H9 (cell line): ENCODE measurements around the gene KLRC3. TPM values are rescaled to one million over a fixed set of nuclear protein-coding genes. Genes with fewer than 3 reads are reported as not detected.

ENCODE experiments used
- DNase-seq: peaks from one replicate; pipeline ENCODE4 v3.0.0-alpha.2; 2017
- H2AFZ ChIP-seq: one replicate; pipeline ENCODE4 v1.6.1; 2013; ENCODE audit warnings: mild to moderate bottlenecking, low read length, control low read depth, moderate library complexity
- H2AK5ac ChIP-seq: 2 replicates; pipeline ENCODE4 v1.6.1; 2013; ENCODE audit warnings: low read length, control low read depth, mixed read lengths; ENCODE audit not compliant: insufficient read length
- H2BK120ac ChIP-seq: one replicate; pipeline ENCODE4 v1.6.1; 2013; ENCODE audit warnings: low read depth, mild to moderate bottlenecking, low read length, control low read depth, inconsistent platforms; ENCODE audit not compliant: poor library complexity, severe bottlenecking
- H2BK12ac ChIP-seq: 2 replicates; pipeline ENCODE4 v1.6.1; 2013; ENCODE audit warnings: low read length, control low read depth, mixed read lengths, low read depth; ENCODE audit not compliant: insufficient read length
- H2BK15ac ChIP-seq: 2 replicates; pipeline ENCODE4 v1.6.1; 2013; ENCODE audit warnings: low read depth, low read length, control low read depth
- H2BK20ac ChIP-seq: one replicate; pipeline ENCODE4 v1.6.1; 2013; ENCODE audit warnings: low read depth, mild to moderate bottlenecking, low read length, control low read depth, inconsistent platforms; ENCODE audit not compliant: poor library complexity, severe bottlenecking
- H2BK5ac ChIP-seq: 2 replicates; pipeline ENCODE4 v1.6.1; 2013; ENCODE audit warnings: low read length, control low read depth, mixed read lengths; ENCODE audit not compliant: insufficient read length
- H3K14ac ChIP-seq: 2 replicates; pipeline ENCODE4 v1.6.1; 2013; ENCODE audit warnings: low read length, control low read depth; ENCODE audit not compliant: insufficient read depth
- H3K18ac ChIP-seq: 2 replicates; pipeline ENCODE4 v1.6.1; 2013; ENCODE audit warnings: low read depth, mild to moderate bottlenecking, mixed read lengths, low read length, control low read depth; ENCODE audit not compliant: insufficient read length
- H3K23ac ChIP-seq: 2 replicates; pipeline ENCODE4 v1.6.1; 2013; ENCODE audit warnings: low read length, control low read depth, mixed read lengths, low read depth; ENCODE audit not compliant: insufficient read length
- H3K23me2 ChIP-seq: 2 replicates; pipeline ENCODE4 v1.6.1; 2013; ENCODE audit warnings: low read depth, mild to moderate bottlenecking, mixed read lengths, low read length, control low read depth; ENCODE audit not compliant: insufficient read length, poor library complexity, severe bottlenecking
- H3K27ac ChIP-seq: 2 replicates; pipeline ENCODE4 v1.5.1; 2013; ENCODE audit warnings: low read length, control low read depth, mixed read lengths, low read depth; ENCODE audit not compliant: insufficient read length
- H3K27me3 ChIP-seq: 2 replicates; pipeline ENCODE4 v1.6.1; 2013; ENCODE audit warnings: low read length, control low read depth, inconsistent platforms; ENCODE audit not compliant: insufficient read depth
- H3K4ac ChIP-seq: 2 replicates; pipeline ENCODE4 v1.6.1; 2013; ENCODE audit warnings: low read depth, mild to moderate bottlenecking, control low read depth, inconsistent platforms, low read length, moderate library complexity
- H3K4me1 ChIP-seq: 2 replicates; pipeline ENCODE4 v1.6.1; 2013; ENCODE audit warnings: low read length, control low read depth, inconsistent platforms; ENCODE audit not compliant: insufficient read depth
- H3K4me2 ChIP-seq: 2 replicates; pipeline ENCODE4 v1.6.1; 2013; ENCODE audit warnings: low read length, control low read depth, mixed read lengths; ENCODE audit not compliant: insufficient read length, insufficient read depth
- H3K56ac ChIP-seq: 2 replicates; pipeline ENCODE4 v1.6.1; 2013; ENCODE audit warnings: low read depth, mild to moderate bottlenecking, mixed read lengths, low read length, control low read depth; ENCODE audit not compliant: insufficient read length
- H3K79me1 ChIP-seq: 2 replicates; pipeline ENCODE4 v1.6.1; 2013; ENCODE audit warnings: low read depth, mild to moderate bottlenecking, moderate library complexity, low read length, control low read depth, inconsistent platforms; ENCODE audit not compliant: insufficient read depth, poor library complexity, severe bottlenecking
- H3K79me2 ChIP-seq: 2 replicates; pipeline ENCODE4 v1.6.1; 2013; ENCODE audit warnings: low read length, control low read depth, inconsistent platforms; ENCODE audit not compliant: insufficient read depth
- H3K9ac ChIP-seq: 2 replicates; pipeline ENCODE4 v1.6.1; 2013; ENCODE audit warnings: low read length, control low read depth, mixed read lengths; ENCODE audit not compliant: insufficient read length; ENCODE audit errors: extremely low read depth
- H3K9me3 ChIP-seq: one replicate; pipeline ENCODE4 v1.6.1; 2013; ENCODE audit warnings: low read depth, low read length, inconsistent platforms; ENCODE audit not compliant: control insufficient read depth
- H3T11ph ChIP-seq: one replicate; pipeline ENCODE4 v1.6.1; 2013; ENCODE audit warnings: mild to moderate bottlenecking, low read length, control low read depth, inconsistent platforms
- H4K20me1 ChIP-seq: one replicate; pipeline ENCODE4 v1.6.1; 2013; ENCODE audit not compliant: control insufficient read depth, insufficient read length, insufficient read depth
- H4K5ac ChIP-seq: 2 replicates; pipeline ENCODE4 v1.6.1; 2013; ENCODE audit warnings: low read depth, mild to moderate bottlenecking, mixed read lengths, low read length, control low read depth; ENCODE audit not compliant: insufficient read length
- H4K8ac ChIP-seq: replicated peaks from 2 replicates; pipeline ENCODE4 v1.6.1; 2013; ENCODE audit warnings: low read length, control low read depth, mixed read lengths, low read depth; ENCODE audit not compliant: insufficient read length
- H4K91ac ChIP-seq: 2 replicates; pipeline ENCODE4 v1.6.1; 2013; ENCODE audit warnings: low read depth, mild to moderate bottlenecking, moderate library complexity, mixed read lengths, low read length, control low read depth; ENCODE audit not compliant: insufficient read length
- H3K27ac Mint-ChIP-seq, 3 experiments: 2 replicates in 2 of 3; 3 replicates in 1 of 3; pipeline ENCODE4 v1.8.0; 2020 to 2021; ENCODE audit warnings: mixed read lengths in 3 of 3, mild to moderate bottlenecking in 1 of 3, moderate library complexity in 1 of 3
- H3K27me3 Mint-ChIP-seq: 2 replicates; pipeline ENCODE4 v1.8.0; 2021; ENCODE audit warnings: low read depth, mild to moderate bottlenecking, moderate library complexity, mixed read lengths
- H3K36me3 Mint-ChIP-seq, 3 experiments: 2 replicates in 2 of 3; 3 replicates in 1 of 3; pipeline ENCODE4 v1.8.0; 2020 to 2021; ENCODE audit warnings: low read depth in 3 of 3, mixed read lengths in 3 of 3; ENCODE audit not compliant: insufficient read depth in 1 of 3
- H3K4me1 Mint-ChIP-seq, 2 experiments: 2 replicates each; pipeline ENCODE4 v1.8.0; 2020; ENCODE audit warnings: mixed read lengths in 2 of 2
- H3K4me3 Mint-ChIP-seq, 2 experiments: 2 replicates in 1 of 2; 3 replicates in 1 of 2; pipeline ENCODE4 v1.8.0; 2020 to 2021; ENCODE audit warnings: mild to moderate bottlenecking in 2 of 2, mixed read lengths in 2 of 2, moderate library complexity in 1 of 2
- H3K9me3 Mint-ChIP-seq, 2 experiments: 2 replicates in 1 of 2; 3 replicates in 1 of 2; pipeline ENCODE4 v1.8.0; 2020; ENCODE audit warnings: mild to moderate bottlenecking in 2 of 2, mixed read lengths in 2 of 2, moderate library complexity in 1 of 2
- CTCF ChIP-seq: fragments of 200-600 bp; sonication (generic); conservative IDR thresholded peaks from 3 replicates; pipeline ENCODE4 v1.8.0; 2021; ENCODE audit warnings: antibody characterized with exemption, mild to moderate bottlenecking
- WGBS: extraction: QIAGEN DNeasy Blood & Tissue Kit; methylation state at CpG from one replicate; pipeline ENCODE4 v1.1.7; 2013; ENCODE audit warnings: missing lambda C conversion rate, low lambda C conversion rate, mixed read lengths; ENCODE audit not compliant: insufficient read length; ENCODE audit errors: extremely low coverage; 5-methylcytosine and 5-hydroxymethylcytosine counted together
- total RNA-seq: library from RNA; stranded (reverse); gene quantifications from 2 replicates; pipeline ENCODE4 v1.2.1, GENCODE V29; 2021

Gene KLRC3
- total RNA-seq, 1 experiment from 2014 or later, result not detected

GRCh38 chr12:10362325-10362724, 58.1 kb downstream of the KLRC3 start:
- no peak overlapping the region for H2BK12ac ChIP-seq

More at GRCh38 chr12:10362325-10362724, 58.1 kb downstream of the KLRC3 start:
- H3K56ac ChIP-seq, result no peak overlapping the region
- H3K27me3 ChIP-seq, result no peaks in the 10 kb centered on the region
- H3K18ac ChIP-seq, result peak overlapping the region; percentile 59
- H3K23ac ChIP-seq, result no peak overlapping the region
- no peak for TF ChIP-seq CTCF
- H2AK5ac ChIP-seq, result no peak overlapping the region
- no peak overlapping the region for H3K4ac ChIP-seq
- no peak overlapping the region for H3T11ph ChIP-seq
- H4K5ac ChIP-seq, result no peak overlapping the region
- Mint-ChIP-seq H3K4me3 (no peak overlapping the region; a peak in 1 of 5 replicates), H3K4me1 (peaks cover 30% of the 10 kb centered on the region in 2 experiments), H3K27me3 (no peaks in the 10 kb centered on the region; the same call in 1 of the 2 replicates), H3K27ac (peak overlapping the region in 2 of 3 experiments; percentile 34 to 65; a peak in 4 of 7 replicates), H3K9me3 (peaks cover 7 to 8% of the 10 kb centered on the region in 2 experiments; a peak in 3 of 5 replicates), H3K36me3 (peaks cover 3 to 23% (median 3%) of the 10 kb centered on the region in 3 experiments; a peak in 6 of 7 replicates)
- no peak overlapping the region for H3K4me2 ChIP-seq
- no peak overlapping the region for H4K8ac ChIP-seq
- H3K23me2 ChIP-seq, result peaks cover 12% of the 10 kb centered on the region
- no peak overlapping the region for H3K14ac ChIP-seq
- no peaks in the 10 kb centered on the region for H3K79me2 ChIP-seq
- no CpG with 5 or more reads among the region's 3 CpGs for WGBS
- no peak overlapping the region for H2AFZ ChIP-seq
- no peaks in the 10 kb centered on the region for H3K9me3 ChIP-seq
- no peak overlapping the region for H3K27ac ChIP-seq
- no peak overlapping the region for H2BK120ac ChIP-seq
- H2BK5ac ChIP-seq, result no peak overlapping the region
- no peak overlapping the region for H4K91ac ChIP-seq
- no peak overlapping the region for H3K9ac ChIP-seq
- no peak for DNase-seq
- peaks cover 15% of the 10 kb centered on the region; the same call in 1 of the 2 replicates for H3K4me1 ChIP-seq
- no peaks in the 10 kb centered on the region for H3K79me1 ChIP-seq
- no peak overlapping the region for H2BK20ac ChIP-seq
- no peak overlapping the region for H2BK15ac ChIP-seq
- no peaks in the 10 kb centered on the region for H4K20me1 ChIP-seq

Other genes with a start within 250 kb of the KLRC3 start
- not detected in 2 replicates for gene OLR1, start 248.5 kb downstream of the KLRC3 start, total RNA-seq
- not detected in 2 replicates for gene TMEM52B, start 241.6 kb downstream of the KLRC3 start, total RNA-seq
- gene GABARAPL1, start 207.7 kb downstream of the KLRC3 start, total RNA-seq, result 53.4 and 55.6 TPM in 2 replicates
- not detected in 2 replicates for gene KLRD1, start 112.7 kb downstream of the KLRC3 start, total RNA-seq
- gene KLRK1, start 30.6 kb downstream of the KLRC3 start, total RNA-seq, result not detected in 2 replicates
- gene KLRC4, start 10.8 kb downstream of the KLRC3 start, total RNA-seq, result not detected in 2 replicates
- not detected in 2 replicates for gene KLRC2, start 15.4 kb upstream of the KLRC3 start, total RNA-seq
- not detected in 2 replicates for gene KLRC1, start 32.8 kb upstream of the KLRC3 start, total RNA-seq
- 2.1 and 2.2 TPM in 2 replicates for gene EIF2S3B, start 85.3 kb upstream of the KLRC3 start, total RNA-seq
- gene MAGOHB, start 193.0 kb upstream of the KLRC3 start, total RNA-seq, result 64.5 and 66.6 TPM in 2 replicates